ENCODE measurements around the gene ARHGAP6. TPM values are rescaled to one million over a fixed set of nuclear protein-coding genes. Genes with fewer than 3 reads are reported as not detected.

The ARHGAP6 gene
- total and polyA plus RNA-seq, 9 of the 15 experiments (the other 6 are each of a cell fraction or from before 2014, with no cell fraction given), result 12.5 to 63.6 (median 41.8) TPM

GRCh38 chrX:11558972-11559371, 106.7 kb downstream of the ARHGAP6 start (continued):
- TF ChIP-seq ZNF57 (CRISPR knock-in tag; IDR thresholded peaks at IDR 0.05) (no peak), ZNF239 (CRISPR knock-in tag; IDR thresholded peaks at IDR 0.05) (no peak), PTTG1 (tag; IDR thresholded peaks at IDR 0.05; ENCODE audit: low read depth) (no peak), CEBPB (tag; IDR thresholded peaks at IDR 0.05) (peak; percentile 60), ZNF212 (CRISPR knock-in tag; IDR thresholded peaks at IDR 0.05) (no peak), ZNF133 (CRISPR knock-in tag; IDR thresholded peaks at IDR 0.05) (no peak), NR2C1 (IDR thresholded peaks at IDR 0.05) (no peak), NR2C1 (tag; IDR thresholded peaks at IDR 0.05) (peak; percentile 38; the same call in 1 of the 2 replicates), CTCFL (IDR thresholded peaks at IDR 0.05; ENCODE audit: borderline replicate concordance, insufficient read depth, low read depth, low read length, poor library complexity, severe bottlenecking) (peak; percentile 33), HEY1 (CRISPR knock-in tag; IDR thresholded peaks at IDR 0.05; ENCODE audit: borderline replicate concordance) (no peak), LEF1 (IDR thresholded peaks at IDR 0.05) (no peak), CTCF (IDR thresholded peaks at IDR 0.05 in 2 of 3, conservative IDR thresholded peaks at IDR 0.05 in 1 of 3; ENCODE audit: insufficient read depth in 2 of 3, low read depth in 1 of 3, low read length in 3 of 3) (peak; percentile 58 to 67 (median 60)), ZFPM2 (CRISPR knock-in tag; IDR thresholded peaks at IDR 0.05) (no peak), ZBTB43 (CRISPR knock-in tag; IDR thresholded peaks at IDR 0.05) (no peak), IRF1 (CRISPR knock-in tag; IDR thresholded peaks at IDR 0.05; ENCODE audit: borderline replicate concordance) (no peak), TGIF2 (CRISPR knock-in tag; IDR thresholded peaks at IDR 0.05) (no peak), ARID4B (CRISPR knock-in tag; IDR thresholded peaks at IDR 0.05) (no peak)
